HFF-Myc (cell line): Measurements from ENCODE around the gene SBF2.

Source experiments
- DNase-seq: peaks from one replicate; pipeline ENCODE4 v3.0.0-alpha.2; 2011; ENCODE audit warnings: low read depth; ENCODE audit errors: extremely low read depth
- H3K4me3 ChIP-seq: replicated peaks from 2 replicates; pipeline ENCODE4 v1.5.1; 2011; ENCODE audit warnings: low read depth, mild to moderate bottlenecking, control low read depth, low read length
- TF ChIP-seq, protein P1 (sequence below): IDR thresholded peaks from 2 replicates; pipeline ENCODE4 v1.5.1; 2012; ENCODE audit warnings: mild to moderate bottlenecking, low read depth, low read length, control low read depth; ENCODE audit errors: missing control alignments

The SBF2 gene

DNA sequence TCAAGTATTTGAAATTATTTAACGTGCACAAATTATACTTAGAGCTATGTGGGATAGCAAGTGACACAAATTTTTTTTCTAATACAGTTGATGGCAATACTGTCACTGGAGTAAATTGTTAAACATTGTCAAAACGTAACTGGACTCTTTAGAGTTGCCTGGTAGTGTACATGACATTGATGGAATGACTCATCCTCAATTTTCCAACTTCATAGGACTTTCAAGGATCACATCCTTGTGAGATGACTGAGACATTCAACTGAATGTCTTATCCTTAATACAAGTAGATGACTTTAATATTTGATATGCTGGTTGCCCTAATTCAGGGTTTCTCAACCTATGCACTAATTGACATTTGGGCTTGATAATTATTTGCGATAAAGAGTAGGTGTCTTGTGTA, 320.1 kb downstream of the SBF2 start:
- no peak for DNase-seq
- H3K4me3 ChIP-seq = no peak overlapping the region
- TF ChIP-seq, protein P1, sequence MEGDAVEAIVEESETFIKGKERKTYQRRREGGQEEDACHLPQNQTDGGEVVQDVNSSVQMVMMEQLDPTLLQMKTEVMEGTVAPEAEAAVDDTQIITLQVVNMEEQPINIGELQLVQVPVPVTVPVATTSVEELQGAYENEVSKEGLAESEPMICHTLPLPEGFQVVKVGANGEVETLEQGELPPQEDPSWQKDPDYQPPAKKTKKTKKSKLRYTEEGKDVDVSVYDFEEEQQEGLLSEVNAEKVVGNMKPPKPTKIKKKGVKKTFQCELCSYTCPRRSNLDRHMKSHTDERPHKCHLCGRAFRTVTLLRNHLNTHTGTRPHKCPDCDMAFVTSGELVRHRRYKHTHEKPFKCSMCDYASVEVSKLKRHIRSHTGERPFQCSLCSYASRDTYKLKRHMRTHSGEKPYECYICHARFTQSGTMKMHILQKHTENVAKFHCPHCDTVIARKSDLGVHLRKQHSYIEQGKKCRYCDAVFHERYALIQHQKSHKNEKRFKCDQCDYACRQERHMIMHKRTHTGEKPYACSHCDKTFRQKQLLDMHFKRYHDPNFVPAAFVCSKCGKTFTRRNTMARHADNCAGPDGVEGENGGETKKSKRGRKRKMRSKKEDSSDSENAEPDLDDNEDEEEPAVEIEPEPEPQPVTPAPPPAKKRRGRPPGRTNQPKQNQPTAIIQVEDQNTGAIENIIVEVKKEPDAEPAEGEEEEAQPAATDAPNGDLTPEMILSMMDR = no peak

GRCh38 chr11:9972989-9973388, 321.0 kb downstream of the SBF2 start:
- no peak overlapping the region for H3K4me3 ChIP-seq
- DNase-seq = peak; percentile 56
- TF ChIP-seq, protein P1 = peak; percentile 66

- no peak overlapping the region for H3K4me3 ChIP-seq
- TF ChIP-seq, protein P1 = no peak
- no peak for DNase-seq
Observed at GRCh38 chr11:9971894-9972293, 322.1 kb downstream of the SBF2 start.

DNA sequence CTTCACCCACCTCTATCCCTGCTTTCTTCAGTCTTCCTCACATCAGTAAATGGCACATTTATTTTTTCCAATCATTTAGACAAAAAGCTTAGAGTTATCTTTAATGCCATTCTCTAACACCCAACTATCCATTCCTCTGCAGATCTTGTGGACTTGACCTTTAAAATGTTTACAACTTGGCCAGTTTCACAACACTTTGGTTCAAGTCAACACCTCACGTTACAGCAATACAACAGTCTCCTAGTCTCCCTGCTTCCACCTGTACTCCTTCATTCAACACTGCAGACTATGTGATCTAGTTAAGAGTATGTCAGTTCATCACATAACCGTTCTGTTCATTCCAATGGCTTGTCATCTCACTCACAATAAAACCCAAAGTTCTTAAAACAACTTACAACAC, 325.0 kb downstream of the SBF2 start:
- H3K4me3 ChIP-seq = no peak overlapping the region
- no peak for DNase-seq
- TF ChIP-seq, protein P1 = no peak

- TF ChIP-seq, protein P1 = no peak
- no peak for DNase-seq
- H3K4me3 ChIP-seq = no peak overlapping the region
Observed at GRCh38 chr11:9962722-9963121, 331.3 kb downstream of the SBF2 start.

GRCh38 chr11:9957072-9957471, 336.9 kb downstream of the SBF2 start:
- no peak overlapping the region for H3K4me3 ChIP-seq
- TF ChIP-seq, protein P1 = no peak
- no peak for DNase-seq

DNA sequence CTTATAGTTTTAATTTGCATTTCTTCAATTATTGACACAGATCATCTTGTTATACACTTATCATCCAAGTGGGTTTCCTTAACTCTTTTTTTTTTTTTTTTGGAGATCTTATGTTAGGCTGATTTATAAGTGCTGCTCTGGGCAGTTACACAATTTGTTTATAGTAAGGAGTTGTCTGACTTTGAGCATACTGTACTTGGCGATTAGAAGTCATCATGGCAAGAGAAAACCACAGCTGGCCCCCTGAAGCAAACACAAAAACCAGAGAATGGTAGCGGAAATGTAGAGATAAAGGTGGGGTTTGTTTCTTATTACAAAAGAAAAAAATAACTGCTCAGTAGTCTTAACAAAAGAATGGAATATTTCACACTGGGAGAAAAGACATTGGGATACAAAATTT, 337.5 kb downstream of the SBF2 start:
- DNase-seq = no peak
- no peak overlapping the region for H3K4me3 ChIP-seq
- TF ChIP-seq, protein P1 = no peak
